ENCODE data around the gene TMEM14A.

TMEM14A gene
- long read RNA-seq, transcript TMEM14A-201 (5 exons, 992 nt): major isoform, 13 of 13 reads
- long read RNA-seq, partial matches to known transcripts: 0 of 13 reads
- long read RNA-seq, other reads (novel, unspliced or antisense): 0 of 13 reads

GRCh38 chr6:52670502-52671409, at the start of gene TMEM14A:
Gene TMEM14A, plus strand, starts transcription at chr6:52671113. Its CDS starts 5,990 bp downstream, at chr6:52677103.
- no peak for TF ChIP-seq SPI1 (IDR thresholded peaks at IDR 0.05; ENCODE audit: borderline replicate concordance, low read depth)
- peak; percentile 48; the same call in 1 of the 2 replicates for TF ChIP-seq POLR2AphosphoS5 (IDR thresholded peaks at IDR 0.05; ENCODE audit: low read depth)
- no peaks in the 10 kb centered on the region for H3K27me3 ChIP-seq (ENCODE audit: insufficient read depth, poor library complexity, severe bottlenecking)
- DNase-seq (ENCODE audit: low read depth in 1 of 2, low spot score in 1 of 2): peak; percentile 77 to 90
- H3K27ac ChIP-seq (replicated peaks): no peak within 1 kb of the TSS
- H3K4me3 ChIP-seq (replicated peaks; ENCODE audit: insufficient read depth, low read length): peak within 1 kb of the TSS; percentile 65

DNA sequence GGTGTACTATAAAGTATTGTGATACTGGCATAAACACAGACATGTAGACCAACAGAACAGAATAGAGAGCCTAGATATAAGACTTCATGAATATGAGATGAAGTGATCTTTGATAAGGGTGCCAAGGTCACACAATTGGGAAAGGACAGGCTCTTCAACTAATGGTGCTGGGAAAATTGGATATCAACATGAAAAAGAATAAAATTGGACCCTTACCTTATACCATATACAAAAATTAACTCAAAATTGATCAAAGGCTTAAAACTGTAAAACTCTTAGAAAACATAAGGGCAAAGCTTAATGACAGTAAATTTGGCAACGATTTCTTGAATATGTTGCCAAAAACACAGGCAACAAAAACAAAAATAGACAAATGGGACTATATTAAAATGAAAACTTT, 49.3 kb upstream of the TMEM14A start:
- no peak overlapping the region for H3K4me3 ChIP-seq (replicated peaks; ENCODE audit: insufficient read depth, low read length)
- H3K27ac ChIP-seq (replicated peaks): no peak overlapping the region
- TF ChIP-seq, protein P1, sequence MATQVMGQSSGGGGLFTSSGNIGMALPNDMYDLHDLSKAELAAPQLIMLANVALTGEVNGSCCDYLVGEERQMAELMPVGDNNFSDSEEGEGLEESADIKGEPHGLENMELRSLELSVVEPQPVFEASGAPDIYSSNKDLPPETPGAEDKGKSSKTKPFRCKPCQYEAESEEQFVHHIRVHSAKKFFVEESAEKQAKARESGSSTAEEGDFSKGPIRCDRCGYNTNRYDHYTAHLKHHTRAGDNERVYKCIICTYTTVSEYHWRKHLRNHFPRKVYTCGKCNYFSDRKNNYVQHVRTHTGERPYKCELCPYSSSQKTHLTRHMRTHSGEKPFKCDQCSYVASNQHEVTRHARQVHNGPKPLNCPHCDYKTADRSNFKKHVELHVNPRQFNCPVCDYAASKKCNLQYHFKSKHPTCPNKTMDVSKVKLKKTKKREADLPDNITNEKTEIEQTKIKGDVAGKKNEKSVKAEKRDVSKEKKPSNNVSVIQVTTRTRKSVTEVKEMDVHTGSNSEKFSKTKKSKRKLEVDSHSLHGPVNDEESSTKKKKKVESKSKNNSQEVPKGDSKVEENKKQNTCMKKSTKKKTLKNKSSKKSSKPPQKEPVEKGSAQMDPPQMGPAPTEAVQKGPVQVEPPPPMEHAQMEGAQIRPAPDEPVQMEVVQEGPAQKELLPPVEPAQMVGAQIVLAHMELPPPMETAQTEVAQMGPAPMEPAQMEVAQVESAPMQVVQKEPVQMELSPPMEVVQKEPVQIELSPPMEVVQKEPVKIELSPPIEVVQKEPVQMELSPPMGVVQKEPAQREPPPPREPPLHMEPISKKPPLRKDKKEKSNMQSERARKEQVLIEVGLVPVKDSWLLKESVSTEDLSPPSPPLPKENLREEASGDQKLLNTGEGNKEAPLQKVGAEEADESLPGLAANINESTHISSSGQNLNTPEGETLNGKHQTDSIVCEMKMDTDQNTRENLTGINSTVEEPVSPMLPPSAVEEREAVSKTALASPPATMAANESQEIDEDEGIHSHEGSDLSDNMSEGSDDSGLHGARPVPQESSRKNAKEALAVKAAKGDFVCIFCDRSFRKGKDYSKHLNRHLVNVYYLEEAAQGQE (IDR thresholded peaks at IDR 0.05; ENCODE audit: insufficient replicate concordance, low read depth): no peak
- TF ChIP-seq SPI1 (IDR thresholded peaks at IDR 0.05; ENCODE audit: borderline replicate concordance, low read depth): no peak
- TF ChIP-seq CTCF (IDR thresholded peaks at IDR 0.05; ENCODE audit: insufficient read depth, low read length): no peak
- no peak for TF ChIP-seq GABPA (IDR thresholded peaks at IDR 0.05; ENCODE audit: low read depth)
- TF ChIP-seq POLR2AphosphoS5 (IDR thresholded peaks at IDR 0.05; ENCODE audit: low read depth): no peak
- H3K27me3 ChIP-seq (ENCODE audit: insufficient read depth, poor library complexity, severe bottlenecking): no peaks in the 10 kb centered on the region
- DNase-seq (ENCODE audit: low read depth in 1 of 2, low spot score in 1 of 2): no peak

DNA sequence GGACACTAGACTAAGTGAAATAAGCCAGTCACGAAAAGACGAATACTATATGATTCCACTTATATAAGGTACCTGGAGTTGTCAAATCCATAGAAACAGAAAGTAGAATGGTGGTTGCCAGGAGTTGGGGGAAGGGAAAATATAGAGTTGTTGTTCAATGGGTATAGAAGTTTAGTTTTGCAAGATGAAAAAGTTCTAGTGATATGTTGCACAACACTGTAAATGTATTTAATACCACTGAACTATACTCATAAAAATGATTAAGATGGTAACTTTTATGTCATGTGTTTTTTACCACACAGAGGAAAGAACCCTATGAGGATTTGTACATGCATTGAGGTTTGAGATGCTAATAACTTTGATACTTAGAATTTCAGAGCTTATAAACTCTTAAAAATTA, 48.1 kb upstream of the TMEM14A start:
- Histone ChIP-seq H3K27me3 (ENCODE audit: insufficient read depth, poor library complexity, severe bottlenecking) (no peaks in the 10 kb centered on the region), H3K4me3 (replicated peaks; ENCODE audit: insufficient read depth, low read length) (no peak overlapping the region), H3K27ac (replicated peaks) (no peak overlapping the region)
- no peak for DNase-seq (ENCODE audit: low read depth in 1 of 2, low spot score in 1 of 2)
- TF ChIP-seq SPI1 (IDR thresholded peaks at IDR 0.05; ENCODE audit: borderline replicate concordance, low read depth) (no peak), CTCF (IDR thresholded peaks at IDR 0.05; ENCODE audit: insufficient read depth, low read length) (no peak)

DNA sequence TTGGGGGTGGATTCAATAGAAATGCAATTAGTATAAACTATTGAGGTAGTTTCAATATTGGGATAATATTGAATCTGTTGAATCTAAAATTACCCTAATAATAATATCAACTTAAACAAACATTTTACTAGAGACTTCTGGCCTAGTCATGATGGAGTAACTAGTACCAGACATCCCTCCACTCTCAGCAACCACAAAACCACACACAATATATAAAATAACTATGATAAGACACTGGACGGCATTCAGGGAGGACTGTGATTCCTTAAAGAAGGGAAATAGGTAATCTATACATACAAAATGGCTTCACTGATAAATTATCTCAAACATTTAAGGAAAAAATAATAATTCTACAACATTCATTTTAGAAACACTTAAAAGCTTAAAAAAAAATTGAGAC, 38.9 kb upstream of the TMEM14A start:
- no peak for DNase-seq (ENCODE audit: low read depth in 1 of 2, low spot score in 1 of 2)
- no peak for TF ChIP-seq GABPA (IDR thresholded peaks at IDR 0.05; ENCODE audit: low read depth)
- TF ChIP-seq, protein P1 (IDR thresholded peaks at IDR 0.05; ENCODE audit: insufficient replicate concordance, low read depth): no peak
- no peak for TF ChIP-seq SPI1 (IDR thresholded peaks at IDR 0.05; ENCODE audit: borderline replicate concordance, low read depth)
- TF ChIP-seq CTCF (IDR thresholded peaks at IDR 0.05; ENCODE audit: insufficient read depth, low read length): no peak
- TF ChIP-seq POLR2AphosphoS5 (IDR thresholded peaks at IDR 0.05; ENCODE audit: low read depth): no peak
- Histone ChIP-seq H3K27me3 (ENCODE audit: insufficient read depth, poor library complexity, severe bottlenecking) (no peaks in the 10 kb centered on the region), H3K27ac (replicated peaks) (no peak overlapping the region), H3K4me3 (replicated peaks; ENCODE audit: insufficient read depth, low read length) (no peak overlapping the region)

Measured in HL-60 (cell line).